ENCODE results near the gene CABP1.

The CABP1 gene

DNA sequence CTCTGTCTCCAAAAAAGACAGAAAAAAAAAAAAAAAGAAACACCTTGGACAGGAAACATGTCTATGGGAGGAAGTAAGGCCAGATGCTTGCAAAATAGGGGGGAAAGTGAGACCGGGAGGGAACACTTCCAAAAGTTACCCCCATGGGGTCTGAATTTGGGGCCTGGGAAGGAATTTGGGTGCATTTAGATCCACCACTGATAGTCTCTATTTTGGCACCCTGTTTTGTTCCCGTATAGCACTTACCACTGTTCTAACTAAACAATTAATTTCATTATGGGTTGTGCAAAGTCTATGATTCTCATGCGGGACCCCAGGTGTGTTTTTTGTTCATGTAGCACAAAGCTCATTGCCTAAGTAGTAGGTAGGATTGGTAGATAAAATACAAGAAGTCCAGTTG is 45.1 kb downstream of the CABP1 start:
- no peak for TF ChIP-seq CTCF (IDR thresholded peaks at IDR 0.05; ENCODE audit: low read depth, low read length, missing control alignments)
- no peak for DNase-seq (ENCODE audit: low read depth)
- H3K4me3 ChIP-seq (ENCODE audit: low read depth, low read length), result no peak overlapping the region

- no peak for TF ChIP-seq CTCF (IDR thresholded peaks at IDR 0.05; ENCODE audit: low read depth, low read length, missing control alignments)
- H3K4me3 ChIP-seq (ENCODE audit: low read depth, low read length), result peak overlapping the region; percentile 98
- DNase-seq (ENCODE audit: low read depth), result peak; percentile 96
Observed at GRCh38 chr12:120686151-120686689, 45.8 kb downstream of the CABP1 start.

DNA sequence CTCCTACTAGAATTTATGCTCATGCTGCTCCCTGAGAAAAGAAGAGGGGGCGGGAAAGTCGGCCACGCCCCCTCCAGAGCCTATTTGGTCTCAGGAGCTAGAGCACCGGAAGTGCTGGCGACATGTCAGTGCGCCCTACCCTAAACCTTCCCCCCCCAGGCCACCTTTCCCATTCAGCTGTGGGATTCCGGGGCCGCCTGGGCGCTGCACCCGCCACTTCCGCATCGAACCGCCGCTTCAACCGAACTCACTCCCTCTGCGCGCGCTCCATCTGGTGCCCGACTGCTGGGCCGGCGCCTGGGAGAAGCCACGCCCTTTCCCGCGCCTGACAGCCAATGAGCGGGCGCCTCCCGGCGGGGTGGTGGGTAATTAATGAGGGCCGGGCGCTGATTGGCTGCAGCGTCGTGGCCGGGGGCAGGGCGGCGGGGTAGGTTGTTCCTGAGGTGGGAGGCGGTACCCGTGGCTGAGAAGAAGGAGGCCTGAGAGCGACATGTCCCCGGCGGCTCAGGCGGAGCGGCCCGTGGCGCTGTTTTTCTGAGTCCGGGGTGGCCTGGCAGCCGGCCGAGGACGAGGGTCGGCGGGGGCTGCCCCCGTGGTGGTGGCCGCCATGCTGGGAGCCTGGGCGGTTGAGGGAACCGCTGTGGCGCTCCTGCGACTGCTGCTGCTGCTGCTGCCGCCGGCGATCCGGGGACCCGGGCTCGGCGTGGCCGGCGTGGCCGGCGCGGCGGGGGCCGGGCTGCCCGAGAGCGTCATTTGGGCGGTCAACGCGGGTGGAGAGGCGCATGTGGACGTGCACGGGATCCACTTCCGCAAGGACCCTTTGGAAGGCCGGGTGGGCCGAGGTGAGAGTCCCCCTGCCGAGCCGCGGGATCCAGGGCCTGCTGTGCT is 46.5 kb downstream of the CABP1 start, which contains the start of gene MLEC:
Gene MLEC, plus strand, starts transcription at position 460 of the 888 bp plus-strand sequence. Its CDS starts 148 bp downstream, at position 608.
- TF ChIP-seq CTCF (IDR thresholded peaks at IDR 0.05; ENCODE audit: low read depth, low read length, missing control alignments), result peak; percentile 25
- DNase-seq (ENCODE audit: low read depth), result peak; percentile 96
- H3K4me3 ChIP-seq (ENCODE audit: low read depth, low read length), result peak within 1 kb of the TSS; percentile 98

DNA sequence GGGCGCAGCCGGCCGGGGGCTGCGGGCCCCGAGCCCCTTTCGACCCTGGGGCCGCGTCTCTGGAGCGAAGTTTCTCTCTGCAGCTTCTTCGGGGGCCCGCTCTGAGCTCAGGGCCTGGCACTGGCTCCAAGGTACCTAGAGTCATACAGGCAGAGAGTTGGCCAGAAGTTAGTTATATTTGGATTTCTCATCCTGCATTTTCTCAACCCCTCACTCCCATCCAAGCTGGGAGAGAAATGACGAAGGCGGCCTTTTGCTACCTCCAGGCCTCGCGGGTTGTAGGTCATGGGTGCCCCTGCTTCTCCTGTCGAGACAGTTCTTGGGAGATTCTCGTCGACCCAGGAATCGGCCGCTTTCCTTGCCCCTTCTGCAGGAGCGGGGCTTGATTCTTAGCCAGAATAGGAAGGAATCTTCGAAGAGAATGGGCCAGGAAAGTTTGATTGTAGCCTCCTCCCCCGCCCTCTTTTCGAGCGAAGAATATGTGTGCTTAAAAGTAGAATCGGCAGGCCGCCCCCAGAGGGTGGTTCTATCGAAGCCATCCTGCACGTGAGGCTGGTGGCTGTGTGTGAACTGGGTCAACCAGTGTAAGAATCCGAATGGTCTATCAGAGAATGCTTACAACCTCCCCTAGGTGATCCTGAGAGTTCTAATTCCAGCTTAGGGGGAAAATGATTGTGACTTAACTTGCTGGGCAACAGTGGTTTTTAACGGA is 47.3 kb downstream of the CABP1 start:
- TF ChIP-seq CTCF (IDR thresholded peaks at IDR 0.05; ENCODE audit: low read depth, low read length, missing control alignments), result no peak
- no peak for DNase-seq (ENCODE audit: low read depth)
- peak overlapping the region; percentile 98 for H3K4me3 ChIP-seq (ENCODE audit: low read depth, low read length)

- DNase-seq (ENCODE audit: low read depth), result no peak
- peak overlapping the region; percentile 98 for H3K4me3 ChIP-seq (ENCODE audit: low read depth, low read length)
- no peak for TF ChIP-seq CTCF (IDR thresholded peaks at IDR 0.05; ENCODE audit: low read depth, low read length, missing control alignments)
Observed at GRCh38 chr12:120688527-120689071, 48.2 kb downstream of the CABP1 start.

DNA sequence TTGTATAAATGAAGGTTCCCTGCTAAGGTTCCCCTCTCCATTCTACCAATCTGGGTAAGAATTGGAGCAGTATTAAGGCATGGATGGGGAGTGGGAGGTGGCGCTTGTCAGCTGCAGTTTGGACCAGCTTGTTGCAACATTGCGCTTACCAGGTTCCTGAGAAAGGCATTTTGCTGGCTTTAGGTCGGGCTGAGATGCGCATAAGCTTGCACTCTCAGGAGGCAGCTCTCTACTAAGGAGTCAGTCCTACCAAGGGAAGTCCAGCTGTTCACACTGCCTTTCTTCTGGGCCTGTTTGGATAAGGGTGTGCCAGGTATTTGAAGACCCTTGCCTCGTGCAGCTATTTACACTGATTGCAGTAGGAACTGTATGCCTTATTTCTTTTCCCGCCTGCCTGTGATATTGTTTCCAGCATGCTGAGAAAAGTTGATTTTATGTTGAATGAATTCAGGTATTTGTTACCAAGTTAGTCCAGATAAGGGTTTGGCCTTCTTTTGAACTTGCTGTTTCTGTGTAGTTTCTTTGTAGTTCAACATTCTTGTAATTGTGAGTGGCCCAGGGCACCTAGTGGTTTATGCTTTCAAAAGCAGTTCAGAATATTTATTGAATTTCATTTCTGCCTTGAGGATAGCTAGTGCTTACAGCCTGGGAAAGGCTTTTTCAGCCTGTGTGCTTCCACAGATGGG is 49.1 kb downstream of the CABP1 start:
- no peak for TF ChIP-seq CTCF (IDR thresholded peaks at IDR 0.05; ENCODE audit: low read depth, low read length, missing control alignments)
- peak overlapping the region; percentile 98 for H3K4me3 ChIP-seq (ENCODE audit: low read depth, low read length)
- no peak for DNase-seq (ENCODE audit: low read depth)
